Panc1 (cell line): ENCODE results near the gene SLC22A5. TPM values are rescaled to one million over a fixed set of nuclear protein-coding genes. Genes with fewer than 3 reads are reported as not detected.

Experiments
- ATAC-seq: fragments of 200-7000 bp; cut with Tn5 transposase; 2 replicates; pipeline ENCODE4 v1.9.1; 2020; ENCODE audit warnings: mild to moderate bottlenecking, moderate library complexity
- BruUV-seq: library from RNA; stranded (reverse); fragments of 400-500 nt; replicated peaks from 2 replicates; lab custom pipeline; 2021; lab: Mats Ljungman, UMichigan
- CTCF ChIA-PET: fragments of 300-600 bp; sonication (Branson Sonifier 250); formaldehyde crosslinking; loops from one replicate; lab custom pipeline; 2022; ENCODE audit warnings: antibody characterized with exemption; lab: Charles Lee
- POLR2A ChIA-PET: fragments of 300-600 bp; sonication (Branson Sonifier 250); formaldehyde crosslinking; loops from one replicate; lab custom pipeline; 2022; ENCODE audit warnings: antibody characterized with exemption; lab: Charles Lee
- DNase-seq: peaks from one replicate; pipeline ENCODE4 v3.0.0-alpha.2; 2010; ENCODE audit warnings: low read depth, low spot score
- H3K27ac ChIP-seq: 2 replicates; pipeline ENCODE4 v1.5.1; 2011; ENCODE audit warnings: mild to moderate bottlenecking, low read length, inconsistent platforms
- H3K27me3 ChIP-seq: fragments of 200-500 bp; sonication (Bioruptor generic); 2 replicates; pipeline ENCODE4 v1.6.0; 2014; ENCODE audit warnings: low read length, inconsistent platforms; ENCODE audit not compliant: control insufficient read depth, insufficient read depth
- H3K36me3 ChIP-seq: fragments of 200-500 bp; sonication (Bioruptor generic); 2 replicates; pipeline ENCODE4 v1.5.1; 2014; ENCODE audit warnings: inconsistent platforms, mild to moderate bottlenecking, low read length, moderate library complexity; ENCODE audit not compliant: control insufficient read depth, insufficient read depth
- H3K4me1 ChIP-seq: 2 replicates; pipeline ENCODE4 v1.5.1; 2011; ENCODE audit warnings: inconsistent platforms, mild to moderate bottlenecking, low read length, moderate library complexity; ENCODE audit not compliant: control insufficient read depth, insufficient read depth
- H3K4me3 ChIP-seq, 2 experiments: 2 replicates each; pipeline ENCODE4 v1.5.1; 2011 to 2012; ENCODE audit warnings: low read depth in 2 of 2, low read length in 2 of 2, mild to moderate bottlenecking in 2 of 2, inconsistent platforms in 1 of 2, moderate library complexity in 1 of 2
- H3K9me3 ChIP-seq: fragments of 200-500 bp; sonication (Bioruptor generic); 2 replicates; pipeline ENCODE4 v1.5.1; 2014; ENCODE audit warnings: low read depth, mild to moderate bottlenecking, inconsistent platforms, low read length, moderate library complexity; ENCODE audit not compliant: control insufficient read depth, insufficient read depth
- POLR2AphosphoS5 ChIP-seq: IDR thresholded peaks from 2 replicates; pipeline ENCODE4 v1.6.1; 2012; ENCODE audit warnings: mild to moderate bottlenecking, low read depth, low read length, moderate library complexity
- SIN3A ChIP-seq: IDR thresholded peaks from 2 replicates; pipeline ENCODE4 v1.6.1; 2012; ENCODE audit warnings: low read depth, mild to moderate bottlenecking, low read length, moderate library complexity, borderline replicate concordance; ENCODE audit not compliant: insufficient read depth
- TCF7L2 ChIP-seq: IDR thresholded peaks from 2 replicates; pipeline ENCODE4 v1.6.1; 2011; ENCODE audit warnings: mild to moderate bottlenecking, low read depth, low read length, inconsistent platforms
- in situ Hi-C: cut with HindIII; loops from 2 replicates; pipeline ENCODE4 v1.10.0; 2016; ENCODE audit warnings: low sequenced_read_pairs, low pct_unique_long_range_greater_than_20kb
- intact Hi-C: fragments of 100-400 bp; cut with micrococcal nuclease; formaldehyde crosslinking; loops from one replicate; pipeline ENCODE4 v1.10.0; 2022; ENCODE audit not compliant: unreplicated experiment
- microRNA-seq: library from miRNA; unstranded; fragments of <30 nt; microRNA quantifications from one replicate; pipeline ENCODE4 v1.1.0, GENCODE V29; 2020; ENCODE audit not compliant: unreplicated experiment
- total RNA-seq: library from RNA; stranded (reverse); gene quantifications from one replicate; pipeline ENCODE4 v1.2.1, GENCODE V29; 2021; ENCODE audit not compliant: unreplicated experiment
- TF ChIP-seq, protein P1 (sequence below), 2 experiments: IDR thresholded peaks; 2 replicates each; pipeline ENCODE4 v1.6.1; 2011 to 2012; ENCODE audit warnings: low read depth in 2 of 2, control low read depth in 1 of 2, low read length in 1 of 2, mild to moderate bottlenecking in 1 of 2, moderate library complexity in 1 of 2; ENCODE audit not compliant: insufficient read depth in 1 of 2
- TF ChIP-seq, protein P2 (sequence below): fragments of 450-650 bp; IDR thresholded peaks from 2 replicates; pipeline ENCODE4 v1.5.1; 2017; ENCODE audit warnings: mild to moderate bottlenecking

SLC22A5 gene
- total RNA-seq, 1 experiment from 2014 or later, result 9.5 TPM

DNA sequence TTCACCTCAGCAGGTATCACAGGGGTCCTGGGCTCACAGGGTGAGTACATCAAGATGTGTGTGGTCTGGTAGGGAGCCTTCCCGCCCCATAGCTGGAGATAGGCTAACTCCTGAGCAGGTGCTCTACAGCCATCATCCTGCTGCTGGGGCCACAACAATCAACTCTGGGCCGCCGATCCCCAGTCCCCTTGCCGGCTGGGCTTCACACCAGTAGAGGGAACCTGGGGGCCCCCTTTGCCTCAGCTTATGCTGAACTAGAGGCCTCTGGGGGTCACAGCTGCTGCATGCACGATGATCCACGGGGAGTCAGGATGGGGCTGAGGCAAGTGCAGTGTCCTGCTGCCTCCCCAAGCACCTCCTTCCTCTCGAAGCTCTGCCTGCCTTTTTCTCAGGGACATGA is 74.6 kb downstream of the SLC22A5 start:
- no peaks in the 10 kb centered on the region for H3K9me3 ChIP-seq
- ChIA-PET POLR2A (no interaction called here), CTCF (no interaction called here)
- in situ Hi-C loops (no loop called here), intact Hi-C loops (no loop called here)
- H3K36me3 ChIP-seq, result no peaks in the 10 kb centered on the region
- H3K4me3 ChIP-seq, result no peak overlapping the region
- H3K4me1 ChIP-seq, result peaks cover 11% of the 10 kb centered on the region
- ATAC-seq (no peak), DNase-seq (no peak)
- BruUV-seq, result no TSS peak
- H3K27me3 ChIP-seq, result no peaks in the 10 kb centered on the region
- TF ChIP-seq, protein P1, sequence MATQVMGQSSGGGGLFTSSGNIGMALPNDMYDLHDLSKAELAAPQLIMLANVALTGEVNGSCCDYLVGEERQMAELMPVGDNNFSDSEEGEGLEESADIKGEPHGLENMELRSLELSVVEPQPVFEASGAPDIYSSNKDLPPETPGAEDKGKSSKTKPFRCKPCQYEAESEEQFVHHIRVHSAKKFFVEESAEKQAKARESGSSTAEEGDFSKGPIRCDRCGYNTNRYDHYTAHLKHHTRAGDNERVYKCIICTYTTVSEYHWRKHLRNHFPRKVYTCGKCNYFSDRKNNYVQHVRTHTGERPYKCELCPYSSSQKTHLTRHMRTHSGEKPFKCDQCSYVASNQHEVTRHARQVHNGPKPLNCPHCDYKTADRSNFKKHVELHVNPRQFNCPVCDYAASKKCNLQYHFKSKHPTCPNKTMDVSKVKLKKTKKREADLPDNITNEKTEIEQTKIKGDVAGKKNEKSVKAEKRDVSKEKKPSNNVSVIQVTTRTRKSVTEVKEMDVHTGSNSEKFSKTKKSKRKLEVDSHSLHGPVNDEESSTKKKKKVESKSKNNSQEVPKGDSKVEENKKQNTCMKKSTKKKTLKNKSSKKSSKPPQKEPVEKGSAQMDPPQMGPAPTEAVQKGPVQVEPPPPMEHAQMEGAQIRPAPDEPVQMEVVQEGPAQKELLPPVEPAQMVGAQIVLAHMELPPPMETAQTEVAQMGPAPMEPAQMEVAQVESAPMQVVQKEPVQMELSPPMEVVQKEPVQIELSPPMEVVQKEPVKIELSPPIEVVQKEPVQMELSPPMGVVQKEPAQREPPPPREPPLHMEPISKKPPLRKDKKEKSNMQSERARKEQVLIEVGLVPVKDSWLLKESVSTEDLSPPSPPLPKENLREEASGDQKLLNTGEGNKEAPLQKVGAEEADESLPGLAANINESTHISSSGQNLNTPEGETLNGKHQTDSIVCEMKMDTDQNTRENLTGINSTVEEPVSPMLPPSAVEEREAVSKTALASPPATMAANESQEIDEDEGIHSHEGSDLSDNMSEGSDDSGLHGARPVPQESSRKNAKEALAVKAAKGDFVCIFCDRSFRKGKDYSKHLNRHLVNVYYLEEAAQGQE (IDR thresholded peaks at IDR 0.05; ENCODE audit: insufficient read depth in 1 of 2, low read depth in 2 of 2, low read length in 1 of 2), result no peak
- no peak for TF ChIP-seq POLR2AphosphoS5
- TF ChIP-seq, protein P2, sequence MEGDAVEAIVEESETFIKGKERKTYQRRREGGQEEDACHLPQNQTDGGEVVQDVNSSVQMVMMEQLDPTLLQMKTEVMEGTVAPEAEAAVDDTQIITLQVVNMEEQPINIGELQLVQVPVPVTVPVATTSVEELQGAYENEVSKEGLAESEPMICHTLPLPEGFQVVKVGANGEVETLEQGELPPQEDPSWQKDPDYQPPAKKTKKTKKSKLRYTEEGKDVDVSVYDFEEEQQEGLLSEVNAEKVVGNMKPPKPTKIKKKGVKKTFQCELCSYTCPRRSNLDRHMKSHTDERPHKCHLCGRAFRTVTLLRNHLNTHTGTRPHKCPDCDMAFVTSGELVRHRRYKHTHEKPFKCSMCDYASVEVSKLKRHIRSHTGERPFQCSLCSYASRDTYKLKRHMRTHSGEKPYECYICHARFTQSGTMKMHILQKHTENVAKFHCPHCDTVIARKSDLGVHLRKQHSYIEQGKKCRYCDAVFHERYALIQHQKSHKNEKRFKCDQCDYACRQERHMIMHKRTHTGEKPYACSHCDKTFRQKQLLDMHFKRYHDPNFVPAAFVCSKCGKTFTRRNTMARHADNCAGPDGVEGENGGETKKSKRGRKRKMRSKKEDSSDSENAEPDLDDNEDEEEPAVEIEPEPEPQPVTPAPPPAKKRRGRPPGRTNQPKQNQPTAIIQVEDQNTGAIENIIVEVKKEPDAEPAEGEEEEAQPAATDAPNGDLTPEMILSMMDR, result no peak
- no peak for TF ChIP-seq SIN3A
- TF ChIP-seq TCF7L2, result no peak
- H3K27ac ChIP-seq, result no peak overlapping the region

Small RNAs within 50 kb of the gene (microRNA-seq; reads per million reads assigned to microRNA genes)
- not detected for gene MIR3936

Other genes starting within 250 kb of the SLC22A5 start
- gene P4HA2, start 141.9 kb upstream of the SLC22A5 start, total RNA-seq, result 25.1 TPM
- gene PDLIM4, start 112.0 kb upstream of the SLC22A5 start, total RNA-seq, result 9.9 TPM
- gene SLC22A4, start 75.3 kb upstream of the SLC22A5 start, total RNA-seq, result 1.5 TPM
- gene IRF1, start 121.1 kb downstream of the SLC22A5 start, total RNA-seq, result 48.9 TPM
- gene IL5, start 173.8 kb downstream of the SLC22A5 start, total RNA-seq, result not detected
- 77.6 TPM for gene RAD50, start 187.3 kb downstream of the SLC22A5 start, total RNA-seq